GM12878 (cell line): ENCODE data around the gene PLEKHM2. TPM values are rescaled to one million over a fixed set of nuclear protein-coding genes. Genes with fewer than 3 reads are reported as not detected.

Experiments
- ATAC-seq: fragments of 200-7000 bp; cut with Tn5 transposase; 3 replicates; pipeline ENCODE4 v1.9.1; 2020; ENCODE audit warnings: mild to moderate bottlenecking, moderate library complexity
- BruUV-seq: library from RNA; stranded (reverse); fragments of 400-500 nt; replicated peaks from 2 replicates; lab custom pipeline; 2021; lab: Mats Ljungman, UMichigan
- CTCF ChIA-PET: fragments of 300-600 bp; sonication (Branson Sonifier 250); formaldehyde crosslinking; extraction: SDS; loops from one replicate; lab custom pipeline; 2021; ENCODE audit warnings: inconsistent platforms; lab: Yijun Ruan, JAX
- POLR2A ChIA-PET: fragments of 350-600 bp; formaldehyde crosslinking; extraction: SDS; loops from one replicate; lab custom pipeline; 2021; ENCODE audit warnings: inconsistent platforms; lab: Charles Lee
- RAD21 ChIA-PET: fragments of 300-600 bp; sonication (Branson Sonifier 250); formaldehyde crosslinking; loops from one replicate; lab custom pipeline; 2023; ENCODE audit warnings: antibody characterized with exemption; ENCODE audit not compliant: unreplicated experiment; lab: Charles Lee
- SMC1A ChIA-PET: fragments of 300-600 bp; sonication (Branson Sonifier 250); formaldehyde crosslinking; loops from one replicate; lab custom pipeline; 2023; ENCODE audit not compliant: unreplicated experiment, uncharacterized antibody; lab: Charles Lee
- DNase-seq: peaks from one replicate; pipeline ENCODE4 v3.0.0-alpha.2; 2011; ENCODE audit warnings: low read depth, low spot score
- FAIRE-seq: peaks from 3 replicates; lab custom pipeline; 2011; peaks lifted over from hg19 to GRCh38; lab: Jason Lieb, UNC
- H2AFZ ChIP-seq: 2 replicates; pipeline ENCODE4 v1.6.0; 2011; ENCODE audit warnings: low read depth, low read length, control low read depth; ENCODE audit not compliant: control insufficient read depth
- H3K27ac ChIP-seq: 2 replicates; pipeline ENCODE4 v1.5.1; 2011; ENCODE audit warnings: control low read depth; ENCODE audit not compliant: control insufficient read depth, insufficient read depth
- H3K27me3 ChIP-seq, 2 experiments: replicated peaks in 1 of 2; 2 replicates each; pipeline versions ENCODE4 v1.6.0 to v1.6.1; 2011; ENCODE audit warnings: low read length in 1 of 2; ENCODE audit not compliant: control insufficient read depth in 2 of 2, insufficient read depth in 2 of 2
- H3K36me3 ChIP-seq, 2 experiments: 2 replicates each; pipeline ENCODE4 v1.5.1; 2011; ENCODE audit warnings: low read length in 1 of 2; ENCODE audit not compliant: control insufficient read depth in 2 of 2, insufficient read depth in 2 of 2
- H3K4me1 ChIP-seq: 2 replicates; pipeline ENCODE4 v1.6.1; 2011; ENCODE audit warnings: mild to moderate bottlenecking, low read length, moderate library complexity, mixed read lengths; ENCODE audit not compliant: control insufficient read depth, insufficient read depth
- H3K4me2 ChIP-seq: 2 replicates; pipeline ENCODE4 v1.6.0; 2011; ENCODE audit warnings: control low read depth; ENCODE audit not compliant: control insufficient read depth, insufficient read depth
- H3K4me3 ChIP-seq: fragments of 200-600 bp; sonication (generic); 2 replicates; pipeline ENCODE4 v1.5.1; 2016
- H3K79me2 ChIP-seq: 2 replicates; pipeline ENCODE4 v1.6.0; 2011; ENCODE audit warnings: low read length; ENCODE audit not compliant: control insufficient read depth, insufficient read depth
- H3K9ac ChIP-seq: 2 replicates; pipeline ENCODE4 v1.8.0; 2011; ENCODE audit warnings: low read length, control low read depth, mixed read lengths; ENCODE audit not compliant: control insufficient read depth, insufficient read depth
- H3K9me3 ChIP-seq: replicated peaks from 3 replicates; pipeline ENCODE4 v1.5.1; 2011; ENCODE audit warnings: mild to moderate bottlenecking, low read length; ENCODE audit not compliant: control insufficient read depth, insufficient read depth
- H4K20me1 ChIP-seq: 2 replicates; pipeline ENCODE4 v1.6.0; 2011; ENCODE audit not compliant: control insufficient read depth, insufficient read depth
- BCL11A ChIP-seq: IDR thresholded peaks from 2 replicates; pipeline ENCODE4 v1.6.1; 2011; ENCODE audit warnings: low read depth, low read length
- BRCA1 ChIP-seq: IDR thresholded peaks from 2 replicates; pipeline ENCODE4 v1.6.1; 2011; ENCODE audit warnings: low read depth, low read length, improper control_type of control experiment
- CBX5 ChIP-seq: sonication (generic); IDR thresholded peaks from 2 replicates; pipeline ENCODE4 v1.6.1; 2016; ENCODE audit warnings: low read depth, moderate library complexity, mild to moderate bottlenecking, inconsistent platforms
- E4F1 ChIP-seq: fragments of 450-650 bp; IDR thresholded peaks from 2 replicates; pipeline ENCODE4 v1.6.1; 2018; ENCODE audit warnings: borderline replicate concordance, mild to moderate bottlenecking; ENCODE audit not compliant: partially characterized antibody
- FOS ChIP-seq: IDR thresholded peaks from 3 replicates; pipeline ENCODE4 v1.6.1; 2011; ENCODE audit warnings: borderline replicate concordance; ENCODE audit not compliant: insufficient read length; ENCODE audit errors: extremely low read depth
- FOXK2 ChIP-seq: fragments of 450-650 bp; IDR thresholded peaks from 2 replicates; pipeline ENCODE4 v1.6.1; 2017; ENCODE audit warnings: mild to moderate bottlenecking, moderate library complexity
- GATAD2B ChIP-seq: fragments of 450-650 bp; conservative IDR thresholded peaks from 2 replicates; pipeline ENCODE4 v1.6.1; 2017; ENCODE audit warnings: low read depth, mild to moderate bottlenecking, moderate library complexity
- IRF3 ChIP-seq: fragments of 450-650 bp; IDR thresholded peaks from 2 replicates; pipeline ENCODE4 v1.6.1; 2014; ENCODE audit warnings: mild to moderate bottlenecking
- MLLT1 ChIP-seq: fragments of 450-650 bp; IDR thresholded peaks from 2 replicates; pipeline ENCODE4 v1.6.1; 2016; ENCODE audit warnings: mild to moderate bottlenecking
- NKRF ChIP-seq: fragments of 450-650 bp; conservative IDR thresholded peaks from 2 replicates; pipeline ENCODE4 v1.6.1; 2017; ENCODE audit warnings: mild to moderate bottlenecking, moderate library complexity
- NR2F1 ChIP-seq: fragments of 450-650 bp; conservative IDR thresholded peaks from 2 replicates; pipeline ENCODE4 v1.6.1; 2017; ENCODE audit warnings: mild to moderate bottlenecking
- PAX5 ChIP-seq: IDR thresholded peaks from 2 replicates; pipeline ENCODE4 v1.6.1; 2011; ENCODE audit warnings: low read depth, low read length, borderline replicate concordance
- PAX8 ChIP-seq: fragments of 450-650 bp; IDR thresholded peaks from 2 replicates; pipeline ENCODE4 v1.6.1; 2017; ENCODE audit warnings: mild to moderate bottlenecking, moderate library complexity
- RAD21 ChIP-seq: IDR thresholded peaks from 2 replicates; pipeline ENCODE4 v1.6.1; 2011; ENCODE audit warnings: mild to moderate bottlenecking, low read depth, low read length, moderate library complexity; ENCODE audit not compliant: insufficient read depth
- SIN3A ChIP-seq: IDR thresholded peaks from 2 replicates; pipeline ENCODE4 v1.6.1; 2012; ENCODE audit warnings: low read depth, low read length, improper control_type of control experiment
- WGBS: methylation state at CpG from one replicate; pipeline ENCODE4 v1.1.6; 2016; ENCODE audit warnings: low lambda C conversion rate; ENCODE audit not compliant: insufficient replicate concordance, insufficient coverage; ENCODE audit errors: missing lambda C conversion rate; 5-methylcytosine and 5-hydroxymethylcytosine counted together
- in situ Hi-C: fragments of 300-500 bp; cut with MboI; formaldehyde crosslinking; loops from 9 replicates; pipeline ENCODE4 v1.14.3; 2018; ENCODE audit warnings: mixed read lengths
- intact Hi-C: fragments of 100-400 bp; cut with micrococcal nuclease; formaldehyde crosslinking; loops from one replicate; pipeline ENCODE4 v1.14.2; 2022; ENCODE audit not compliant: unreplicated experiment
- polyA plus RNA-seq, 11 experiments: library from polyadenylated mRNA; depleted of rRNA in 4 of 11; unstranded in 6 of 11; stranded (reverse) in 5 of 11; fragments of >200 nt; fragmentation: Nextera tagmentation in 4 of 11; fragmentation: Illumina TruSeq in 1 of 11; extraction: Ambion mirVana in 4 of 11; extraction: Trizol in 1 of 11; gene quantifications; 1 replicate in 1 of 11; 2 replicates in 10 of 11; pipeline versions ENCODE4 v1.2.1 to v1.2.3, GENCODE V29; 2011 to 2016; ENCODE audit warnings: inconsistent platforms in 2 of 11, missing spikeins in 2 of 11, low read depth in 1 of 11
- total RNA-seq, 4 experiments: library from RNA; depleted of rRNA in 3 of 4; stranded (reverse); fragments of >200 nt in 3 of 4; fragmentation: Illumina TruSeq in 1 of 4; extraction: Trizol in 1 of 4; gene quantifications; 2 replicates each; pipeline versions ENCODE4 v1.2.1 to v1.2.3, GENCODE V29; 2013 to 2021

PLEKHM2 gene
- total and polyA plus RNA-seq, 10 of the 15 experiments (the other 5 are each of a cell fraction or from before 2014, with no cell fraction given): 0.37 to 55.2 (median 19.3) TPM

GRCh38 chr1:15693371-15693770, 9.3 kb downstream of the PLEKHM2 start (continued):
- no peak for TF ChIP-seq NKRF
- TF ChIP-seq E4F1: no peak
- TF ChIP-seq, all 136 proteins: peak for 0

GRCh38 chr1:15696956-15697521, 12.9 kb downstream of the PLEKHM2 start:
- Histone ChIP-seq H2AFZ (peak overlapping the region; percentile 72), H3K9me3 (no peaks in the 10 kb centered on the region; the same call in 2 of the 3 replicates), H3K4me3 (peak overlapping the region; percentile 62), H3K9ac (peak overlapping the region; percentile 52), H3K36me3 (peaks cover 3% of the 10 kb centered on the region in 2 experiments; a peak in 2 of 4 replicates), H3K4me1 (peaks cover 14% of the 10 kb centered on the region), H3K27ac (peak overlapping the region; percentile 90), H3K79me2 (peaks cover 41% of the 10 kb centered on the region), H4K20me1 (no peaks in the 10 kb centered on the region), H3K4me2 (peak overlapping the region; percentile 74), H3K27me3 (no peaks in the 10 kb centered on the region)
- ChIA-PET RAD21 (interaction anchor here (0.8 to 2.8 kb wide), 12 partner anchors 11 to 169 kb away, joined by 3 to 22 read pairs (median 6); no protein-coding TSS in a partner anchor), POLR2A (interaction anchor here (0.6 to 3.7 kb wide), 18 partner anchors 9 to 861 kb away, joined by 3 to 22 read pairs (median 4); partner anchors contain the start of genes DNAJC16 and EFHD2), CTCF (interaction anchor here (0.6 to 3.2 kb wide), 12 partner anchors 10 to 310 kb away, joined by 3 to 23 read pairs (median 3); partner anchors contain the start of gene DNAJC16), SMC1A (interaction anchor here (0.7 to 2.9 kb wide), 34 partner anchors 9 to 313 kb away, joined by 3 to 25 read pairs (median 4); partner anchors contain the start of gene DDI2)
- intact Hi-C loops: loop anchor here (5.0 kb wide), 1 partner anchor 80 kb away; the partner anchor contains the start of gene DDI2
- TSS peak; percentile 5 for BruUV-seq
- FAIRE-seq (peak; percentile 86), ATAC-seq (peak; percentile 97), DNase-seq (peak; percentile 93)
- in situ Hi-C loops: no loop called here
- WGBS: 2% methylated on average over 10 of the region's 10 CpGs
- no peak for TF ChIP-seq FOS
- no peak for TF ChIP-seq FOXK2
- TF ChIP-seq BRCA1: no peak
- peak; percentile 86 for TF ChIP-seq PAX5
- no peak for TF ChIP-seq NR2F1
- 0 out of 2 replicates have a peak, but pooled peaks have one; percentile 19 for TF ChIP-seq CBX5
- no peak for TF ChIP-seq PAX8
- TF ChIP-seq SIN3A: peak; percentile 78; the same call in 1 of the 2 replicates
- TF ChIP-seq GATAD2B: peak; percentile 85
- TF ChIP-seq MLLT1: peak; percentile 80
- no peak; the same call in 1 of the 2 replicates for TF ChIP-seq RAD21
- no peak for TF ChIP-seq IRF3
- peak; percentile 86 for TF ChIP-seq BCL11A
